Common myeloid progenitor, CD34-positive (primary cell): ENCODE measurements around the gene APLNR.

ENCODE experiments used
- CTCF ChIA-PET: fragments of 350-600 bp; sonication (Branson Sonifier 250); formaldehyde crosslinking; loops from one replicate; lab custom pipeline; 2021; ENCODE audit warnings: antibody characterized with exemption; lab: Charles Lee
- POLR2A ChIA-PET: fragments of 350-600 bp; sonication (Branson Sonifier 250); formaldehyde crosslinking; loops from one replicate; lab custom pipeline; 2021; ENCODE audit warnings: antibody characterized with exemption; lab: Charles Lee
- DNase-seq, 3 donors: peaks; one replicate each; pipeline versions ENCODE4 v3.0.0 to v3.0.0-alpha.2; 2013
- H3K27ac ChIP-seq, 2 experiments: 1 replicate in 1 of 2; 2 replicates in 1 of 2; pipeline ENCODE4 v1.7.0; 2013; ENCODE audit warnings: inconsistent platforms in 2 of 2, low read length in 2 of 2, mild to moderate bottlenecking in 2 of 2, low read depth in 1 of 2, moderate library complexity in 1 of 2; ENCODE audit not compliant: severe bottlenecking in 2 of 2, insufficient read depth in 1 of 2, poor library complexity in 1 of 2
- H3K27me3 ChIP-seq, 5 experiments: replicated peaks in 2 of 5; 1 replicate in 3 of 5; 2 replicates in 2 of 5; pipeline versions ENCODE4 v1.6.1 to v1.7.0; 2013; ENCODE audit warnings: low read length in 4 of 5, mild to moderate bottlenecking in 2 of 5, moderate library complexity in 2 of 5, inconsistent platforms in 1 of 5; ENCODE audit not compliant: insufficient read depth in 5 of 5, control insufficient read depth in 4 of 5
- H3K36me3 ChIP-seq, 4 experiments: 1 replicate in 2 of 4; 2 replicates in 2 of 4; pipeline versions ENCODE4 v1.6.1 to v1.7.0; 2013; ENCODE audit warnings: low read length in 3 of 4, control low read depth in 1 of 4, mild to moderate bottlenecking in 1 of 4; ENCODE audit not compliant: control insufficient read depth in 4 of 4, insufficient read depth in 4 of 4
- H3K4me1 ChIP-seq, 4 experiments: 1 replicate in 3 of 4; 2 replicates in 1 of 4; pipeline versions ENCODE4 v1.6.1 to v1.7.1; 2013; ENCODE audit warnings: low read length in 3 of 4, mild to moderate bottlenecking in 3 of 4, control low read depth in 1 of 4, inconsistent platforms in 1 of 4, moderate library complexity in 1 of 4; ENCODE audit not compliant: control insufficient read depth in 4 of 4, insufficient read depth in 4 of 4; ENCODE audit errors: control extremely low read depth in 1 of 4
- H3K4me3 ChIP-seq, 7 experiments: 1 replicate in 4 of 7; 2 replicates in 3 of 7; pipeline versions ENCODE4 v1.5.1 to v1.7.0; 2013; ENCODE audit warnings: mild to moderate bottlenecking in 7 of 7, low read length in 6 of 7, moderate library complexity in 6 of 7, inconsistent platforms in 2 of 7, low read depth in 2 of 7, control low read depth in 1 of 7; ENCODE audit not compliant: insufficient read depth in 4 of 7, control insufficient read depth in 1 of 7; ENCODE audit errors: extremely low read depth in 1 of 7
- H3K9me3 ChIP-seq, 5 experiments: 1 replicate in 4 of 5; 2 replicates in 1 of 5; pipeline versions ENCODE4 v1.6.1 to v1.7.1; 2013; ENCODE audit warnings: low read length in 4 of 5, mild to moderate bottlenecking in 2 of 5, inconsistent platforms in 1 of 5, low read depth in 1 of 5, moderate library complexity in 1 of 5; ENCODE audit not compliant: control insufficient read depth in 4 of 5, insufficient read depth in 2 of 5; ENCODE audit errors: control extremely low read depth in 1 of 5
- WGBS: methylation state at CpG from one replicate; pipeline ENCODE4 v1.1.5; 2013; ENCODE audit not compliant: insufficient coverage; 5-methylcytosine and 5-hydroxymethylcytosine counted together

The APLNR gene

GRCh38 chr11:57251491-57252104 lies 14.5 kb upstream of the APLNR start:
- CTCF ChIA-PET, result interaction anchor here (1.3 to 8.2 kb wide), 8 partner anchors 12 to 409 kb away, joined by 3 to 104 read pairs (median 20); no protein-coding TSS in a partner anchor
- peaks cover 0 to 6% (median 0%) of the 10 kb centered on the region in 4 experiments for H3K4me1 ChIP-seq
- POLR2A ChIA-PET, result no interaction called here
- H3K4me3 ChIP-seq, result no peak overlapping the region
- H3K9me3 ChIP-seq, result peaks cover 0 to 3% (median 0%) of the 10 kb centered on the region in 5 experiments
- H3K27ac ChIP-seq, result no peak overlapping the region
- WGBS, result 26% methylated on average over 4 of the region's 5 CpGs
- peak; percentile 34 to 63 (median 60) for DNase-seq
- H3K27me3 ChIP-seq, result peaks cover 2 to 61% (median 24%) of the 10 kb centered on the region in 5 experiments
- no peaks in the 10 kb centered on the region for H3K36me3 ChIP-seq

GRCh38 chr11:57251037-57251436 lies 14.0 kb upstream of the APLNR start:
- Histone ChIP-seq H3K4me1 (peaks cover 0 to 6% (median 0%) of the 10 kb centered on the region in 4 experiments), H3K27me3 (peaks cover 2 to 61% (median 24%) of the 10 kb centered on the region in 5 experiments), H3K36me3 (no peaks in the 10 kb centered on the region), H3K4me3 (no peak overlapping the region), H3K9me3 (no peaks in the 10 kb centered on the region), H3K27ac (no peak overlapping the region)
- DNase-seq, result no peak
- CTCF ChIA-PET, result interaction anchor here (0.6 to 8.2 kb wide), 14 partner anchors 9 to 409 kb away, joined by 3 to 104 read pairs (median 10); no protein-coding TSS in a partner anchor
- WGBS, result 96% methylated on average over 2 of the region's 2 CpGs
- POLR2A ChIA-PET, result no interaction called here

DNA sequence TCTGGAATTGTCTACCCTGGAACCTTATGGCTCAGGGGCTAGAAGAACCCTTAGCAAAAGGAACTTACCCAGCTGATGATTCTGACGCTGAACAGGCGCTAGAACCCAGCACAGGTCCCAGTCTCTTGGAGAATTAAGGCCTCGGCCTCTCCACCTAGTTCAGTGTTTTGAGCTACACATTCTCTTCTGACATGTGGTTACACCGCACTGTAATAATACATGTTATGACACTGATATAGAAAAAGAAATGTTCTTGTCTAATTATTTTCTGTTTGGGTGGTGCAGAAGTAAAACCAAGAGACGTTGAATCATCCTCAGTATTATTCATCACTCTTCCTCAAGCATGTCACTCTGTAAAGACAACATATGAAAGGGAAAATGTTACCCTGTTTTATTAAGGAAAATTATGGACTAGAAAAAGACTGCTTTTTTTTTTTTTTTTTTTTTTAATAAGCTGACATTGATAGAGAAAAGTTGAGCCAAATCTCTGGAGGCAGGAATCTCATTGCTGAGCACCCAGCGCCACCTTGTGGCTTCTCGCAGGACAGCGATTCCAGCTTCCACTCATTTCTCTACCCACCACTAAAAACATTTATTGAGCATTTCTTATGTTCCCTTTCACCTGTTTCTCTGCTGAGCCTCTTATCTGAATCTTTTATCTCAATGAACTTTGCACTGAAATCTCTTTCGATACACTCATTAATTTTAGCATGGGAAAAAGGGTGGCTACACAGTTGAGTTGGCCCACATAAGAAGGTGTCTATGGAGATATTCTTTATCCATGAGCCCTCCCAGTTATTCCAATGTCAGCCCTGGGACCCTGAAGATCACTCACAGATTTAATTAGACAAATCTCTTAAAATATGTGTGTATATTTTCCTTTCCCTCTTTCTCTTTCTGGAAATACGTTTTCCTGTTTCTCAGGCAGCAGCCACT lies 12.6 kb upstream of the APLNR start:
- POLR2A ChIA-PET, result interaction anchor here (0.7 kb wide), 1 partner anchor 426 kb away, joined by 3 read pairs; no protein-coding TSS in a partner anchor
- peak; percentile 51 to 76 (median 66) for DNase-seq
- Histone ChIP-seq H3K4me3 (no peak overlapping the region), H3K4me1 (peaks cover 0 to 14% (median 2%) of the 10 kb centered on the region in 4 experiments), H3K36me3 (no peaks in the 10 kb centered on the region), H3K9me3 (no peaks in the 10 kb centered on the region), H3K27me3 (peaks cover 0 to 51% (median 20%) of the 10 kb centered on the region in 5 experiments), H3K27ac (no peak overlapping the region)
- 37% methylated on average over 8 of the region's 10 CpGs for WGBS
- CTCF ChIA-PET, result interaction anchor here (0.7 to 8.2 kb wide), 40 partner anchors 8 to 407 kb away, joined by 3 to 104 read pairs (median 6); partner anchors contain the start of gene APLNR

DNA sequence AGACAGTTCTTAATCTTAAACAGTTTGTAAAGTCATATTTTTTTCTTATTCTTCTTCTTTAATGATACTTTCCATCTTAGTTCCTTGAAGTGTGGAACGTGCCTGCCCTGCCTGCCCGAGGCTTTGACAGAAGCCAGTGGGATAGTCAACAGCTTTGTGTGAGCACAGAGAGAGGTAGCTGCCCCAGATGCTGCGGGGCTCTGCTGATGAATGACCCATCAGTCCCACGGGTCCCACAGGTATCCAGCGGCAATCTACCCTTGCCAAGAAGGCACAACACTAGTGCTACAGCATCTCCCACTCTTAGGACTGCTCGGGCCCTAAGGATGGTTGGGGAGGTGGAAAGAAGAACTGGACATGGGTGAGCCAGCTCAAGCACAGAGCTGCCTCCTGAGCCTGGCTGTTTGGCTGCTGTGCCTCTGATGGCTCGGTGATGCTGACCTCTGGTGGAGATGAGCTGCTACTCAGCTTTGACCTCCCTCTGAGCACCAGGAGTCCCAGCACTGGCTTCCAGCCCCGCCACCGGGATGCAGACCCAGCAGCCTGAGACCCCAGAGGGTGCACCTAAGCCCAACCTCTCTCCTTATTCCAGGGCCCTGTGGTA lies 11.8 kb upstream of the APLNR start:
- ChIA-PET POLR2A (no interaction called here), CTCF (interaction anchor here (0.7 to 8.2 kb wide), 39 partner anchors 9 to 407 kb away, joined by 3 to 104 read pairs (median 6); partner anchors contain the start of gene APLNR)
- 17% methylated on average over 9 of the region's 9 CpGs for WGBS
- Histone ChIP-seq H3K36me3 (no peaks in the 10 kb centered on the region), H3K27me3 (peaks cover 0 to 44% (median 20%) of the 10 kb centered on the region in 5 experiments), H3K9me3 (no peaks in the 10 kb centered on the region), H3K4me1 (peaks cover 0 to 14% (median 2%) of the 10 kb centered on the region in 4 experiments), H3K4me3 (no peak overlapping the region), H3K27ac (no peak overlapping the region)
- peak; percentile 40 to 58 (median 55) for DNase-seq

- 50% methylated on average over 1 of the region's 3 CpGs for WGBS
- Histone ChIP-seq H3K4me3 (no peak overlapping the region), H3K27me3 (peaks cover 2 to 48% (median 12%) of the 10 kb centered on the region in 5 experiments), H3K9me3 (no peaks in the 10 kb centered on the region), H3K4me1 (peaks cover 0 to 8% (median 2%) of the 10 kb centered on the region in 4 experiments), H3K27ac (no peak overlapping the region), H3K36me3 (no peaks in the 10 kb centered on the region)
- CTCF ChIA-PET, result no interaction called here
- DNase-seq, result no peak
- POLR2A ChIA-PET, result no interaction called here
Measured at GRCh38 chr11:57244911-57245310, 7.9 kb upstream of the APLNR start.

- Histone ChIP-seq H3K4me1 (peaks cover 0 to 17% (median 8%) of the 10 kb centered on the region in 4 experiments), H3K9me3 (no peaks in the 10 kb centered on the region), H3K27ac (no peak overlapping the region), H3K36me3 (no peaks in the 10 kb centered on the region), H3K27me3 (peaks cover 8 to 72% (median 23%) of the 10 kb centered on the region in 5 experiments), H3K4me3 (no peak overlapping the region)
- no peak for DNase-seq
- ChIA-PET CTCF (interaction anchor here (1.1 to 3.4 kb wide), 2 partner anchors 9 to 401 kb away, joined by 3 to 30 read pairs; no protein-coding TSS in a partner anchor), POLR2A (no interaction called here)
- WGBS, result 56% methylated on average over 1 of the region's 2 CpGs
Measured at GRCh38 chr11:57241353-57241972, 4.4 kb upstream of the APLNR start.
